K562 (cell line): ENCODE results near the gene PKHD1. TPM values are rescaled to one million over a fixed set of nuclear protein-coding genes. Genes with fewer than 3 reads are reported as not detected.

Experiments
- ATAC-seq: fragments of 200-7000 bp; cut with Tn5 transposase; 3 replicates; pipeline ENCODE4 v1.9.1; 2020; ENCODE audit warnings: moderate library complexity
- BruUV-seq: library from RNA; stranded (reverse); fragments of 400-500 nt; replicated peaks from 2 replicates; lab custom pipeline; 2021; lab: Mats Ljungman, UMichigan
- CTCF ChIA-PET: fragments of 300-600 bp; formaldehyde crosslinking; extraction: SDS; loops from one replicate; lab custom pipeline; 2021; ENCODE audit warnings: low intra/inter-chr PET ratio; lab: Yijun Ruan, JAX
- POLR2A ChIA-PET: fragments of 300-600, 350-650 bp; sonication (Branson Sonifier 250); formaldehyde crosslinking; extraction: SDS; loops from one replicate; lab custom pipeline; 2021; ENCODE audit warnings: antibody characterized with exemption, inconsistent platforms; lab: Yijun Ruan, JAX
- DNase-seq, 4 experiments: peaks; one replicate each; pipeline versions ENCODE4 v3.0.0 to v3.0.0-alpha.2; 2011 to 2018; ENCODE audit warnings: low spot score in 3 of 4, mixed read lengths in 3 of 4; ENCODE audit errors: extremely low read depth in 1 of 4
- FAIRE-seq: peaks from 2 replicates; lab custom pipeline; 2011; peaks lifted over from hg19 to GRCh38; lab: Jason Lieb, UNC
- H2AFZ ChIP-seq: 2 replicates; pipeline ENCODE4 v1.6.0; 2011; ENCODE audit warnings: low read depth, low read length, control low read depth, inconsistent platforms
- H3K27ac ChIP-seq: fragments of 200-600 bp; 3 replicates; pipeline ENCODE4 v1.8.0; 2011; ENCODE audit warnings: low read depth, mild to moderate bottlenecking, control low read depth, inconsistent platforms, low read length, moderate library complexity, mixed read lengths; ENCODE audit errors: extremely low read depth
- H3K27me3 ChIP-seq, 2 experiments: fragments of 300-600 bp in 1 of 2; 2 replicates in 1 of 2; 3 replicates in 1 of 2; pipeline versions ENCODE4 v1.6.0 to v1.8.0; 2011; ENCODE audit warnings: inconsistent platforms in 2 of 2, low read length in 2 of 2, mild to moderate bottlenecking in 1 of 2, mixed read lengths in 1 of 2, moderate library complexity in 1 of 2; ENCODE audit not compliant: control insufficient read depth in 2 of 2, insufficient read depth in 2 of 2
- H3K36me3 ChIP-seq: fragments of 300-600 bp; 3 replicates; pipeline ENCODE4 v1.8.0; 2011; ENCODE audit warnings: mild to moderate bottlenecking, low read length, inconsistent platforms; ENCODE audit not compliant: control insufficient read depth, insufficient read depth
- H3K4me1 ChIP-seq, 2 experiments: fragments of 200-600 bp in 1 of 2; replicated peaks in 1 of 2; 2 replicates in 1 of 2; 3 replicates in 1 of 2; pipeline versions ENCODE4 v1.5.1 to v1.8.0; 2011; ENCODE audit warnings: inconsistent platforms in 2 of 2, low read length in 2 of 2, mild to moderate bottlenecking in 1 of 2, mixed read lengths in 1 of 2, moderate library complexity in 1 of 2; ENCODE audit not compliant: control insufficient read depth in 2 of 2, insufficient read depth in 2 of 2
- H3K4me2 ChIP-seq: 2 replicates; pipeline ENCODE4 v1.6.1; 2011; ENCODE audit warnings: low read length, control low read depth, inconsistent platforms, mixed read lengths; ENCODE audit not compliant: insufficient read depth
- H3K4me3 ChIP-seq: fragments of 200-600 bp; sonication (generic), shearing (Covaris generic); 2 replicates; pipeline ENCODE4 v1.5.1; 2016; ENCODE audit warnings: control low read depth, inconsistent platforms
- H3K79me2 ChIP-seq: fragments of 200-600 bp; 3 replicates; pipeline ENCODE4 v1.8.0; 2011; ENCODE audit warnings: low read length, inconsistent platforms; ENCODE audit not compliant: control insufficient read depth, insufficient read depth
- H3K9ac ChIP-seq, 2 experiments: 2 replicates each; pipeline versions ENCODE4 v1.6.0 to v1.6.1; 2011; ENCODE audit warnings: low read depth in 2 of 2, low read length in 2 of 2, control low read depth in 1 of 2, inconsistent platforms in 1 of 2, mild to moderate bottlenecking in 1 of 2, mixed read lengths in 1 of 2; ENCODE audit not compliant: insufficient read depth in 1 of 2
- H3K9me1 ChIP-seq: one replicate; pipeline ENCODE4 v1.6.0; 2011; ENCODE audit warnings: inconsistent platforms, mild to moderate bottlenecking, low read length, moderate library complexity; ENCODE audit not compliant: control insufficient read depth, insufficient read depth
- H3K9me3 ChIP-seq: replicated peaks from 2 replicates; pipeline ENCODE4 v1.5.1; 2011; ENCODE audit warnings: low read depth, low read length, inconsistent platforms; ENCODE audit not compliant: control insufficient read depth, insufficient read depth
- H4K20me1 ChIP-seq: replicated peaks from 2 replicates; pipeline ENCODE4 v1.6.1; 2011; ENCODE audit warnings: low read length, inconsistent platforms, mixed read lengths; ENCODE audit not compliant: control insufficient read depth, insufficient read depth
- CREB1 ChIP-seq, 2 experiments: sonication (generic) in 1 of 2; formaldehyde crosslinking in 1 of 2; IDR thresholded peaks; 2 replicates each; pipeline versions ENCODE4 v1.6.1 to v1.8.0; 2012 to 2022; ENCODE audit warnings: inconsistent platforms in 1 of 2, mild to moderate bottlenecking in 1 of 2, missing genetic modification reagents in 1 of 2, moderate library complexity in 1 of 2
- MIER1 ChIP-seq: fragments of 450-650 bp; IDR thresholded peaks from 2 replicates; pipeline ENCODE4 v1.6.1; 2016; ENCODE audit warnings: antibody characterized with exemption, mild to moderate bottlenecking, low read depth
- THAP12 ChIP-seq: fragments of 250-450 bp; sonication (Bioruptor Pico); IDR thresholded peaks from 2 replicates; pipeline ENCODE4 v1.9.0; 2021; ENCODE audit warnings: mild to moderate bottlenecking, inconsistent platforms
- TRIM25 ChIP-seq: fragments of 450-650 bp; IDR thresholded peaks from 2 replicates; pipeline ENCODE4 v1.7.0; 2016; ENCODE audit warnings: borderline replicate concordance
- ZNF408 ChIP-seq: fragments of 250-450 bp; sonication (Bioruptor Pico); IDR thresholded peaks from 2 replicates; pipeline ENCODE4 v1.4.0; 2020; ENCODE audit warnings: low read depth, mild to moderate bottlenecking, moderate library complexity
- ZNF511 ChIP-seq: sonication (generic); formaldehyde crosslinking; IDR thresholded peaks from 2 replicates; pipeline ENCODE4 v1.8.0; 2022; ENCODE audit warnings: mild to moderate bottlenecking, missing genetic modification reagents
- ZNF717 ChIP-seq: fragments of 250-450 bp; sonication (Bioruptor Pico); IDR thresholded peaks from 2 replicates; pipeline ENCODE4 v1.5.0; 2021
- WGBS: fragments of 100-300 bp; shearing (Covaris generic); methylation state at CpG from one replicate; pipeline ENCODE4 v1.1.6; 2016; ENCODE audit warnings: low coverage, mixed read lengths; ENCODE audit not compliant: insufficient coverage; ENCODE audit errors: missing lambda C conversion rate; 5-methylcytosine and 5-hydroxymethylcytosine counted together
- in situ Hi-C: fragments of 300-500 bp; cut with MboI; formaldehyde crosslinking; loops from 4 replicates; pipeline ENCODE4 v1.15.0; 2018; ENCODE audit warnings: inconsistent platforms, mixed read lengths
- intact Hi-C: fragments of 100-400 bp; cut with micrococcal nuclease; formaldehyde crosslinking; loops from 2 replicates; pipeline ENCODE4 v1.14.2; 2022
- polyA plus RNA-seq, 8 experiments: library from polyadenylated mRNA; depleted of rRNA in 4 of 8; stranded (reverse) in 5 of 8; unstranded in 3 of 8; fragments of >200 nt; fragmentation: Nextera tagmentation in 2 of 8; fragmentation: Illumina TruSeq in 1 of 8; extraction: Ambion mirVana in 2 of 8; extraction: Trizol in 1 of 8; gene quantifications; 2 replicates each; pipeline versions ENCODE4 v1.2.1 to v1.2.3, GENCODE V29; 2011 to 2014; ENCODE audit warnings: inconsistent platforms in 1 of 8, missing spikeins in 1 of 8
- total RNA-seq, 7 experiments: library from RNA; depleted of rRNA in 6 of 7; stranded (reverse); fragments of >200 nt in 6 of 7; fragmentation: Illumina TruSeq in 2 of 7; extraction: Trizol in 2 of 7; gene quantifications; 2 replicates each; pipeline versions ENCODE4 v1.2.1 to v1.2.3, GENCODE V29; 2011 to 2021; ENCODE audit warnings: low replicate concordance in 1 of 7

The PKHD1 gene
- total and polyA plus RNA-seq, 9 of the 15 experiments (the other 6 are each of a cell fraction or from before 2014, with no cell fraction given): 0.01 to 0.04 (median 0.01) TPM; not detected in 6

GRCh38 chr6:51792273-51793030 is 295.0 kb downstream of the PKHD1 start (continued):
- TF ChIP-seq TRIM25: no peak
- TF ChIP-seq MIER1: no peak

GRCh38 chr6:51790946-51791345 is 296.5 kb downstream of the PKHD1 start:
- intact Hi-C loops: no loop called here
- CTCF ChIA-PET: no interaction called here

More at GRCh38 chr6:51790946-51791345, 296.5 kb downstream of the PKHD1 start:
- Histone ChIP-seq H3K9me1 (no peaks in the 10 kb centered on the region), H2AFZ (no peak overlapping the region), H3K27ac (no peak overlapping the region), H3K9me3 (no peaks in the 10 kb centered on the region), H3K4me1 (no peaks in the 10 kb centered on the region), H4K20me1 (no peaks in the 10 kb centered on the region), H3K9ac (no peak overlapping the region), H3K4me3 (no peak overlapping the region), H3K36me3 (no peaks in the 10 kb centered on the region), H3K4me2 (no peak overlapping the region), H3K79me2 (no peaks in the 10 kb centered on the region), H3K27me3 (no peaks in the 10 kb centered on the region)
- POLR2A ChIA-PET: no interaction called here
- ATAC-seq: no peak
- in situ Hi-C loops: no loop called here
- no peak for DNase-seq
- WGBS: 1% methylated on average over 5 of the region's 5 CpGs
- BruUV-seq: no TSS peak
- no peak for FAIRE-seq
- TF ChIP-seq ZNF408 (CRISPR knock-in tag): no peak
- no peak for TF ChIP-seq THAP12 (CRISPR knock-in tag)
- TF ChIP-seq ZNF511 (CRISPR knock-in tag): no peak
- TF ChIP-seq TRIM25: no peak
- TF ChIP-seq ZNF717 (CRISPR knock-in tag): no peak
- TF ChIP-seq CREB1 (IDR thresholded peaks at IDR 0.05): no peak
- TF ChIP-seq CREB1 (CRISPR knock-in tag; IDR thresholded peaks at IDR 0.05): no peak
